GM04503 (cell line): ENCODE results near the gene FEZF1.
"Not testable (repeated sequence)": the region's sequence is repeated elsewhere in the genome, so short reads cannot be mapped to it uniquely, and the experiment has no call there.

Experiments used
- DNase-seq: peaks from one replicate; pipeline ENCODE4 v3.0.0-alpha.2; 2012; ENCODE audit warnings: low read depth

Gene FEZF1

GRCh38 chr7:122307228-122307621 is 2.7 kb upstream of the FEZF1 start:
- no peak for DNase-seq

- no peak for DNase-seq
Observed at GRCh38 chr7:122306320-122307227, 2.0 kb upstream of the FEZF1 start.

GRCh38 chr7:122305475-122306319 is 1.1 kb upstream of the FEZF1 start:
- no peak for DNase-seq

- DNase-seq = no peak
Observed at GRCh38 chr7:122304996-122305421, 459 bp upstream of the FEZF1 start.

GRCh38 chr7:122303531-122304318 is 825 bp downstream of the FEZF1 start:
- DNase-seq = no peak

- DNase-seq = no peak
Observed at GRCh38 chr7:122302761-122303530, 1.6 kb downstream of the FEZF1 start.

GRCh38 chr7:122301858-122302760 is 2.4 kb downstream of the FEZF1 start:
- no peak for DNase-seq

- no peak for DNase-seq
Observed at GRCh38 chr7:122300956-122301833, 3.4 kb downstream of the FEZF1 start.

GRCh38 chr7:122300211-122300932 is 4.2 kb downstream of the FEZF1 start:
- DNase-seq = no peak

GRCh38 chr7:122299624-122300210 is 4.8 kb downstream of the FEZF1 start:
- DNase-seq = no peak

GRCh38 chr7:122298618-122299017 is 5.9 kb downstream of the FEZF1 start:
- DNase-seq = no peak

- DNase-seq = no peak
Observed at GRCh38 chr7:122298131-122298530, 6.4 kb downstream of the FEZF1 start.

GRCh38 chr7:122291189-122291588 is 13.4 kb downstream of the FEZF1 start:
- DNase-seq = no peak

- DNase-seq = no peak
Observed at GRCh38 chr7:122290476-122290875, 14.1 kb downstream of the FEZF1 start.

- DNase-seq = no peak
Observed at GRCh38 chr7:122289426-122289825, 15.1 kb downstream of the FEZF1 start.

GRCh38 chr7:122284608-122285007 is 19.9 kb downstream of the FEZF1 start:
- DNase-seq = not testable (repeated sequence)

GRCh38 chr7:122273117-122273516 is 31.4 kb downstream of the FEZF1 start:
- no peak for DNase-seq

GRCh38 chr7:122269241-122269640 is 35.3 kb downstream of the FEZF1 start:
- no peak for DNase-seq
